Activated CD8-positive, alpha-beta T cell treated with anti-CD3 and anti-CD28 coated beads, Interleukin-2, amount 10 ng/mL, durations not matched to agents 7 days and 5 days (primary cell): ENCODE measurements around the gene IL1RAPL1. TPM values are rescaled to one million over a fixed set of nuclear protein-coding genes. Genes with fewer than 3 reads are reported as not detected.

Source experiments
- ATAC-seq: fragments of 150-1000 bp; cut with Tn5 transposase; one replicate; pipeline ENCODE4 v1.10.0; 2021; ENCODE audit warnings: moderate library complexity
- CTCF ChIA-PET: fragments of 350-600 bp; sonication (Branson Sonifier 250); formaldehyde crosslinking; loops from one replicate; lab custom pipeline; 2021; ENCODE audit warnings: antibody characterized with exemption; lab: Charles Lee
- POLR2A ChIA-PET: fragments of 350-600 bp; sonication (Branson Sonifier 250); formaldehyde crosslinking; loops from one replicate; lab custom pipeline; 2021; ENCODE audit warnings: antibody characterized with exemption; lab: Charles Lee
- DNase-seq: peaks from one replicate; pipeline ENCODE4 v3.0.0-alpha.2; 2020
- H3K27ac Mint-ChIP-seq: one replicate; pipeline ENCODE4 v1.8.0; 2021; ENCODE audit warnings: mild to moderate bottlenecking, mixed read lengths
- H3K27me3 Mint-ChIP-seq: one replicate; pipeline ENCODE4 v1.8.0; 2021; ENCODE audit warnings: low read depth, mixed read lengths
- H3K36me3 Mint-ChIP-seq: one replicate; pipeline ENCODE4 v1.8.0; 2021; ENCODE audit warnings: low read depth, mixed read lengths
- H3K4me1 Mint-ChIP-seq: one replicate; pipeline ENCODE4 v1.8.0; 2021; ENCODE audit warnings: low read depth, mixed read lengths
- H3K4me3 Mint-ChIP-seq: one replicate; pipeline ENCODE4 v1.8.0; 2021; ENCODE audit warnings: mild to moderate bottlenecking, mixed read lengths
- H3K9me3 Mint-ChIP-seq: one replicate; pipeline ENCODE4 v1.8.0; 2022; ENCODE audit warnings: mixed read lengths; ENCODE audit not compliant: insufficient read depth
- total RNA-seq, 2 experiments: library from RNA; stranded (reverse); gene quantifications; one replicate each; pipeline ENCODE4 v1.2.3, GENCODE V29; 2021

Gene IL1RAPL1
- total RNA-seq, 2 experiments from 2014 or later, result not detected

DNA sequence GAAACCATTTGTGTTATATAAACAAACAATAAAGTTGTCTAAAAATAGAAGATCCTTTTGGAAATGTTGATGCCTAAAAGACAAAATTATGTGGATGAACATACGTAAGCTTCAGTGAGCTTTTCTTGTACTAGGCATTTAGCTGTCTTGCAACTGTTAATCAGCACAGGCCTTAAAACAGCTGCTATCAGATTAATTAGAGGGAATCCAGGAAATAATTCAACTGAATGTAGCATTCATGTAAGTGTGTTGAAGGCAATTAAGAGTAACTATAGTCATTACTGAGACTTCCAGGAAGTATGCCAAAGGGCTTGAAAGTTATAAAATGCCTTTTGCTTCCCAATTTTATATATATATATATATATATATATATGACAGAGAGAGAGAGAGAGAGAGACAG lies 248.7 kb downstream of the IL1RAPL1 start:
- Mint-ChIP-seq H3K4me1 (no peaks in the 10 kb centered on the region), H3K9me3 (no peaks in the 10 kb centered on the region), H3K27me3 (no peaks in the 10 kb centered on the region), H3K4me3 (no peak overlapping the region), H3K27ac (no peak overlapping the region), H3K36me3 (no peaks in the 10 kb centered on the region)
- ChIA-PET CTCF (no interaction called here), POLR2A (no interaction called here)
- no peak for ATAC-seq
- no peak for DNase-seq

DNA sequence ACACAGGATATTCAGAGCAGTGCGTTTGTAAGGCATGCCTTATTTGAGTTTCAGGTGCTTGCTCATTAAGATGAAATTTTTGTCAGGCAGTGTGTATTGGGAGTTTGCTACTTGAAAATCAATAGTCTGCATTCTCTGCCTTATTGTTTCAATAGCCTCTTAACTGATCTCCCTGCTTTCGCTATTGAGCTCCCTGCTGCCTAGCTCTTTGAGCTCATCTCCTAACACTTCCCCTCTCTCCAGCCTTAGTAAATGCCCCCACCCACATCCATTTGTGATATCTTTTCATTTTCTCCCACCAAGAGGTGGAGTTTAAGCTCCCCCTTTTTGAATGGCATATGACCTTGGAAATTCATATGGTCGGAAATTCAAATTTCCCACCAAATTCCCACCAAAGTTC lies 256.6 kb downstream of the IL1RAPL1 start:
- ATAC-seq, result no peak
- Mint-ChIP-seq H3K27ac (no peak overlapping the region), H3K36me3 (no peaks in the 10 kb centered on the region), H3K27me3 (no peaks in the 10 kb centered on the region), H3K9me3 (no peaks in the 10 kb centered on the region), H3K4me3 (no peak overlapping the region), H3K4me1 (no peaks in the 10 kb centered on the region)
- DNase-seq, result no peak
- POLR2A ChIA-PET, result no interaction called here
- CTCF ChIA-PET, result no interaction called here

DNA sequence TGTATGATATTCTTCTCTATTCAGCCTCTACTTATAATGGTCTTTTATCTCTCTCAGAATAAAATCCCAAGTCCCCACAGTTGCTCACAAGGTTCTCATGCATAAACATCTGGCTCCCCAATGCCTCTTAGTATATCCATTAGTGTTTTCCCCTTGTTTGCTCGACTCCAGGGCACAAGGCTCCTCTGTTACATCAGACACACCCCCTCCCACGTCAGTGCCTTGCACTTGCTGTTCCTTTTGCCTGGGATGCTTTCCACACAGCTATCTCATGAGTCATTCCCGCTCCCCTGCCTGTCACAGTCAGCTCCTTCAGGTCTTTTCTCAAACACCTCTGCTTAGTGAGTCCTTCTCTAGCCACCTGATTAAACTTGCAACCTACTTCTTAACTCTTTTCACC lies 260.2 kb downstream of the IL1RAPL1 start:
- ATAC-seq, result no peak
- CTCF ChIA-PET, result no interaction called here

DNA sequence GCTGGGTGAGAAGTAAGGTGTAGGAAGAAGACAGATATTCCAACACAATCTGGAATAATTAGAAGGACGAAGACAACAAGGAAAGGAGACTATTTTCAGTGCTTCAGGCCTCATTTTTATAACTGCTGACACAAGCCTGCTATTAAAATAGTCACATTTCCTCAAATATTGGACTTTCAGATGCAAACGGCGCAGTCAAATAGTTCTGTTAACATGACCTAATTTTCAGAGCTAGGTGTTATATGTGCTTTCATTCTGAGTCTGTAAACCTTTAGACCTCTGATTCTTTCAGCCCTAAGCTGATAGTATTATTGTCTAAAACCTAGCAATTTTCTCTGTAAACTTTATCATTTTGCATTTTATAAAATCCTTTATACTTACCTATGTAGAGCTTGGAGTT lies 261.5 kb downstream of the IL1RAPL1 start:
- ChIA-PET POLR2A (no interaction called here), CTCF (no interaction called here)
- Mint-ChIP-seq H3K27ac (no peak overlapping the region), H3K9me3 (no peaks in the 10 kb centered on the region), H3K4me1 (no peaks in the 10 kb centered on the region), H3K4me3 (no peak overlapping the region), H3K27me3 (no peaks in the 10 kb centered on the region), H3K36me3 (no peaks in the 10 kb centered on the region)
- ATAC-seq (no peak), DNase-seq (no peak)

More for the DNA sequence above, 260.2 kb downstream of the IL1RAPL1 start:
- H3K4me1 Mint-ChIP-seq, result no peaks in the 10 kb centered on the region
- no peaks in the 10 kb centered on the region for H3K27me3 Mint-ChIP-seq
- DNase-seq, result no peak
- no peaks in the 10 kb centered on the region for H3K9me3 Mint-ChIP-seq
- H3K36me3 Mint-ChIP-seq, result no peaks in the 10 kb centered on the region
- POLR2A ChIA-PET, result no interaction called here
- H3K4me3 Mint-ChIP-seq, result no peak overlapping the region
- no peak overlapping the region for H3K27ac Mint-ChIP-seq

DNA sequence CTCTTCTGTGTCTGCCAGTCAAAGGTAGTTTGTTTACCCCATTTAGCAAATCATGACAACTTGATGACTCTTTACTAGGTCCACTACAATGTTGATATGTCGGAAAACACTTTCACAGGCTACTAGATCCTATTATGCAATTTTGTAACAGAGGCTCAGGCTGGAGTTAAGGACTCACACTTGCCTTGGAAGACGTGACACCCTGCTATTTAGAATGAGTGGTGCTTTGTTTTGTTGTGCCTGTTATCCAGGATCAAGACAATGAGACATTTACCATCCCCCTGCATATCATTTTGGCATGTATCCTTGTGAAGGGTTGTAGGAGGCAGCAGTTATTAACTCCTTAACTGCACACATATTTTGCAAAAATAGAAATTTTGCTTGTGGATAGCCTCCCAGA lies 263.7 kb downstream of the IL1RAPL1 start:
- H3K9me3 Mint-ChIP-seq, result peaks cover 4% of the 10 kb centered on the region
- H3K4me3 Mint-ChIP-seq, result no peak overlapping the region
- DNase-seq, result no peak
- H3K27ac Mint-ChIP-seq, result no peak overlapping the region
- no peaks in the 10 kb centered on the region for H3K36me3 Mint-ChIP-seq
- ChIA-PET CTCF (no interaction called here), POLR2A (no interaction called here)
- H3K27me3 Mint-ChIP-seq, result no peaks in the 10 kb centered on the region
- no peaks in the 10 kb centered on the region for H3K4me1 Mint-ChIP-seq
- no peak for ATAC-seq

DNA sequence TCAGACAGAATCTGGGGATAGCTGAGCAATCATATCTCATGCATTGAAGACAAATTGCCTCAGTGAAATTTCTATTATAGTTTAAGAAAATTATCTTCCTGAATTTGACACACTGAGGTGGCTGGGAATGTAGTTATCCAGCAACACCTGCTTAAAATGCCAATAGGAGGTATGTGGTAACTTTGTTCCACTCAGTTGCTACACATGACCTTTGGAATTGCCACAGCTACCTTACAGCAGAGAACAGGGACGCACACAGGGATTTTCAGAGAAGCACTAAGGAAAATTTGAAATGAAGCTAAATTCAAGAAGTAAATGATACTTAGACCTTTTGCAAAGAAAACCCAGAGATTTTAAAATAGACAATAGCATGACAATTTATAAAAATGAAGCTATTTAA lies 264.6 kb downstream of the IL1RAPL1 start:
- H3K27ac Mint-ChIP-seq, result no peak overlapping the region
- no peak overlapping the region for H3K4me3 Mint-ChIP-seq
- ChIA-PET CTCF (no interaction called here), POLR2A (no interaction called here)
- no peaks in the 10 kb centered on the region for H3K4me1 Mint-ChIP-seq
- H3K27me3 Mint-ChIP-seq, result no peaks in the 10 kb centered on the region
- no peaks in the 10 kb centered on the region for H3K36me3 Mint-ChIP-seq
- no peak for ATAC-seq
- DNase-seq, result no peak
- H3K9me3 Mint-ChIP-seq, result peaks cover 4% of the 10 kb centered on the region

DNA sequence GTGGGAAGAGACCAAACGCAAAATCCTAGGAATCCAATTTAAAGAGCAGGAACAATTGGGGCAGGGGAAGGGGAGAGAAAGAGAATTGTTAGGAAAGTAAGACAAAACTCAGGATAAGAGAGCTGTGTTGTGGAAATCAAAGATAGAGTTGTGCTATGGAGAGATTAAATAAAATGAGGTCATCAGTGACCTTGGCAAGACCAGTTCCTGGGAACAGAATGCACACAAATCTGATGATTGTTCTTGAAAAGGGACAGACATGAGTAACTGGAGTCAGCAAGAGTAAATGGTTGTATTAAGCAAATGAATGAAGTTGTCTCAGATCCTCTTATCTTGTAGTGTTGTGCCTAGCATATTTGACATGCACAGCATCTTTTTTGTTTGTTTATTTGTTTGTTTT lies 267.4 kb downstream of the IL1RAPL1 start:
- H3K27me3 Mint-ChIP-seq, result no peaks in the 10 kb centered on the region
- no peak overlapping the region for H3K4me3 Mint-ChIP-seq
- ChIA-PET POLR2A (no interaction called here), CTCF (no interaction called here)
- DNase-seq (no peak), ATAC-seq (no peak)
- H3K9me3 Mint-ChIP-seq, result peaks cover 4% of the 10 kb centered on the region
- H3K27ac Mint-ChIP-seq, result no peak overlapping the region
- no peaks in the 10 kb centered on the region for H3K36me3 Mint-ChIP-seq
- H3K4me1 Mint-ChIP-seq, result no peaks in the 10 kb centered on the region

DNA sequence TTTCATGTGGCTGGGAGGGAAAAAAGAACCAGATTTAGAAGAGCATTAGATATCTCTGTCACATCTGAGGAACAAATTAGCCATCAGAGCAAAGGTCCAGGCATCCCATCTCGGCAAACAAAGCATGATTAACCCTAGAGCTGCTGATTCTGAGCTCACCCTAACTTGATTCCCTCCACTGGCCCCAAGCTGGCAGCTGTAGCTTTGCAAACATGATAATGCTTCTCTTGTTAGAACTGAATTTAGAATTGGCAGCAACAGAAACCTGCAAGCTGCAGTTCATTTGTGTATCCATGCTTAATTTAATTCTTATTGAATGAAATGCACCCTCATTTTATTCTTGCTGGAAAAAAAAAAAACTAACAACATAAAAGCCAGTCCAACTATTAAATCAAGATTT lies 289.2 kb downstream of the IL1RAPL1 start:
- H3K27me3 Mint-ChIP-seq, result no peaks in the 10 kb centered on the region
- no peaks in the 10 kb centered on the region for H3K36me3 Mint-ChIP-seq
- peaks cover 8% of the 10 kb centered on the region for H3K9me3 Mint-ChIP-seq
- no peak overlapping the region for H3K27ac Mint-ChIP-seq
- DNase-seq, result no peak
- no peaks in the 10 kb centered on the region for H3K4me1 Mint-ChIP-seq
- no peak for ATAC-seq
- H3K4me3 Mint-ChIP-seq, result no peak overlapping the region
- ChIA-PET CTCF (no interaction called here), POLR2A (no interaction called here)

DNA sequence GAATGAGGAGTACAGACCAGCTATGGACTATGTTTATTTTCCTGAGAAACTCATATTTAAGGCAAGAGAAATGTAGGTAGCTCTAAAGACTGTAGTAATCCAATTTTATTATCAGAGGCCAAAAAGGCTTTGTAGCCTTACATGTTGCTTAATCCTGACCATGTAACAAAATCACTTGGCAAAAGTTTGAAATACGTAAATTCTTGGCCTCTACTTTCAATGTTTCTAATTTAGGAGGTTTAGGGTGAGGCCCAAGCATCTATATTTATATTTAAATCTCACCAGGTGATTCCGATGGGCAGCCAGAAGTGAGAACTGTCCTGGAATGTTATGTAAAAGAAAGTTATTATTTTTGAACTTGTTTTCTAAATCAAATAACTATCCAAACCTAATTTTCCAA lies 289.7 kb downstream of the IL1RAPL1 start:
- Mint-ChIP-seq H3K27ac (no peak overlapping the region), H3K36me3 (no peaks in the 10 kb centered on the region), H3K9me3 (peaks cover 8% of the 10 kb centered on the region), H3K27me3 (no peaks in the 10 kb centered on the region), H3K4me3 (no peak overlapping the region), H3K4me1 (no peaks in the 10 kb centered on the region)
- CTCF ChIA-PET, result no interaction called here
- no peak for DNase-seq
- POLR2A ChIA-PET, result no interaction called here
- ATAC-seq, result no peak

DNA sequence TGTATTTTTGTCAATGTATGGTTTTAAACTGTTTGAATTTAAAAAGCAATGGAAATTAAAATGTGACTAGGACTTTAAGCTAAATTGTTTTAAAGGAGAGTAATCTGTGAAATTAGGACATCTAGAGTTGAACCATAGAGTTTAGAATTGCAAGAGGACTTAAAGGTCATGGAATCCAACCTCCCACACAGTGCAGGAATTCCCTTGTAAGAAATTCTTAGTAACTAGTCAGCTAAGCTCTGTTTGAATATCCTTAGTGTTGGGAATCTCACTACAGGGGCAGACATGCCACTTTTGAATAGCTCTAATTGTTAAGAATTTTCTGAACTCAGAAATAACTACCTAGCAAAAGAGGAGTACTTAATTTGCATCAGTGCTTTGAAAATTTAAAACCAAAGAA lies 292.9 kb downstream of the IL1RAPL1 start:
- H3K4me3 Mint-ChIP-seq, result no peak overlapping the region

DNA sequence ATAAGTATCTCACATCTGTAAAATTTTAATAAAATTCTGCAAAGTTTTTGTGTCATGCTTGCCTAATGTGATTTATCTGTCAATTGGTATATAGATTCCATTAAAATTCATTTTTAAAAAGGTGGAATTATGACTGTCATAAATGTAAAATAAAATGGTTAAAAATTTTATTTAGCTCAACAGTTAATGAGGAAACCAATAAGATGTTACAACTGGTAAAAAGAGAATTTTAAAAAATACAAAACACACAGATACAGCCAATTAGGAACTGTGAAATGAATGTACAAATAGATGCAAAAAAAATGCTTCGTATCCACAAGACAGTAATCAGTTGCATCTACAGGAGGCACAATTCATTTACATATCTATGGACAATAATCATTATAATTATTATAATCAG lies 297.6 kb downstream of the IL1RAPL1 start:
- ATAC-seq (no peak), DNase-seq (no peak)
- Mint-ChIP-seq H3K27ac (no peak overlapping the region), H3K9me3 (no peaks in the 10 kb centered on the region), H3K27me3 (no peaks in the 10 kb centered on the region), H3K36me3 (no peaks in the 10 kb centered on the region), H3K4me1 (no peaks in the 10 kb centered on the region), H3K4me3 (no peak overlapping the region)
- POLR2A ChIA-PET, result no interaction called here
- CTCF ChIA-PET, result no interaction called here

More for the DNA sequence above, 292.9 kb downstream of the IL1RAPL1 start:
- H3K27ac Mint-ChIP-seq, result no peak overlapping the region
- ChIA-PET CTCF (no interaction called here), POLR2A (no interaction called here)
- no peak for DNase-seq
- H3K4me1 Mint-ChIP-seq, result no peaks in the 10 kb centered on the region
- no peaks in the 10 kb centered on the region for H3K36me3 Mint-ChIP-seq
- H3K27me3 Mint-ChIP-seq, result no peaks in the 10 kb centered on the region
- H3K9me3 Mint-ChIP-seq, result peaks cover 8% of the 10 kb centered on the region
- ATAC-seq, result no peak

DNA sequence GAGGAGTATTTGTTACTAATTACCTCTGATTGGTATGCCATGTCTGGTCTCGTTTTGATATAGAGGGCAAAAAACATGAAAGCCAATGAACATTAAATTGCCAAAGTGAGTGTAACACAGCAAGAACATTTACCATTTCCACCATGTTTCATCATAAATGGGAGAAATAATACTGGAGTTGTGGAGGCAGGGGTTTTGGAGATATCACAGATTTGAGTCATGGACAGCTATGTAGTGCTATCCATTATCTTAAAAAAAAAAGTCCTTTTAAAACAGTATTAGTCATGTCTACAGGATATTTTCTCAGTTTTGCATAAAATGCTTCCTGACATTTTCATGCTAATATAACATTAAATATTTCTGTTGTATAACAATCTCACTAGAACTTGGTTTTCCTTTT lies 301.2 kb downstream of the IL1RAPL1 start:
- no peaks in the 10 kb centered on the region for H3K9me3 Mint-ChIP-seq
- DNase-seq, result no peak
- H3K4me3 Mint-ChIP-seq, result no peak overlapping the region
- ChIA-PET CTCF (no interaction called here), POLR2A (no interaction called here)
- no peaks in the 10 kb centered on the region for H3K36me3 Mint-ChIP-seq
- no peaks in the 10 kb centered on the region for H3K27me3 Mint-ChIP-seq
- ATAC-seq, result no peak
- H3K4me1 Mint-ChIP-seq, result no peaks in the 10 kb centered on the region
- no peak overlapping the region for H3K27ac Mint-ChIP-seq

DNA sequence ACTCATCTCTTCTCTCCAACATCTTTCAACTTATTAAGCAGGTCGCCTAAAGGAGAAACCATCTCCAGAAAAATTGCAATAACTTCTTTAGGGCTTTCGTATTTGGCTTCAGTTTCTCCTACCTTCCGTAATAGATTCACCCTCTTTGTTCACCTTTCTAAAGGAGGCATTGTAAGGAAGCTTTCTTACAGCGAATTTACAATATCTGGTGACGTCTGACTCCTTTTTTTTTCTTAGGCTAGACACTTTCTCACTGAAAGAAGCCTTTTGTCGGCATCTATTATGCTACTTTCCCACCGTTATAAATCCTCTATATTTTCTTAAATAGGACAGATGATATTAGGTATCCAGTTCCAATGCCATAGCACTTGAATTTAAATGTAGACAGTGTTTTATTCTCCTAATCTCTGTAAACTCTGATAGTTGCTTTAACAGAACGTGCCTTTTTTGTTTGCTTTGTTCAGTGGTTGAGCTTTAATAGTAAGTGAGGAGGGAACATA lies 302.4 kb downstream of the IL1RAPL1 start:
- ATAC-seq, result no peak
- H3K27me3 Mint-ChIP-seq, result no peaks in the 10 kb centered on the region
- CTCF ChIA-PET, result no interaction called here
- H3K4me1 Mint-ChIP-seq, result no peaks in the 10 kb centered on the region
- H3K9me3 Mint-ChIP-seq, result no peaks in the 10 kb centered on the region
- POLR2A ChIA-PET, result no interaction called here
- H3K27ac Mint-ChIP-seq, result no peak overlapping the region
- no peaks in the 10 kb centered on the region for H3K36me3 Mint-ChIP-seq
- no peak overlapping the region for H3K4me3 Mint-ChIP-seq
- no peak for DNase-seq
